GM12878 (cell line): Measurements from ENCODE around the gene CNOT6L. TPM values are rescaled to one million over a fixed set of nuclear protein-coding genes. Genes with fewer than 3 reads are reported as not detected.

Source experiments
- ATAC-seq: fragments of 200-7000 bp; cut with Tn5 transposase; 3 replicates; pipeline ENCODE4 v1.9.1; 2020; ENCODE audit warnings: mild to moderate bottlenecking, moderate library complexity
- BruUV-seq: library from RNA; stranded (reverse); fragments of 400-500 nt; replicated peaks from 2 replicates; lab custom pipeline; 2021; lab: Mats Ljungman, UMichigan
- CTCF ChIA-PET: fragments of 300-600 bp; sonication (Branson Sonifier 250); formaldehyde crosslinking; extraction: SDS; loops from one replicate; lab custom pipeline; 2021; ENCODE audit warnings: inconsistent platforms; lab: Yijun Ruan, JAX
- POLR2A ChIA-PET: fragments of 350-600 bp; formaldehyde crosslinking; extraction: SDS; loops from one replicate; lab custom pipeline; 2021; ENCODE audit warnings: inconsistent platforms; lab: Charles Lee
- RAD21 ChIA-PET: fragments of 300-600 bp; sonication (Branson Sonifier 250); formaldehyde crosslinking; loops from one replicate; lab custom pipeline; 2023; ENCODE audit warnings: antibody characterized with exemption; ENCODE audit not compliant: unreplicated experiment; lab: Charles Lee
- SMC1A ChIA-PET: fragments of 300-600 bp; sonication (Branson Sonifier 250); formaldehyde crosslinking; loops from one replicate; lab custom pipeline; 2023; ENCODE audit not compliant: unreplicated experiment, uncharacterized antibody; lab: Charles Lee
- DNase-seq: peaks from one replicate; pipeline ENCODE4 v3.0.0-alpha.2; 2011; ENCODE audit warnings: low read depth, low spot score
- FAIRE-seq: peaks from 3 replicates; lab custom pipeline; 2011; peaks lifted over from hg19 to GRCh38; lab: Jason Lieb, UNC
- H2AFZ ChIP-seq: 2 replicates; pipeline ENCODE4 v1.6.0; 2011; ENCODE audit warnings: low read depth, low read length, control low read depth; ENCODE audit not compliant: control insufficient read depth
- H3K27ac ChIP-seq: 2 replicates; pipeline ENCODE4 v1.5.1; 2011; ENCODE audit warnings: control low read depth; ENCODE audit not compliant: control insufficient read depth, insufficient read depth
- H3K27me3 ChIP-seq, 2 experiments: replicated peaks in 1 of 2; 2 replicates each; pipeline versions ENCODE4 v1.6.0 to v1.6.1; 2011; ENCODE audit warnings: low read length in 1 of 2; ENCODE audit not compliant: control insufficient read depth in 2 of 2, insufficient read depth in 2 of 2
- H3K36me3 ChIP-seq, 2 experiments: 2 replicates each; pipeline ENCODE4 v1.5.1; 2011; ENCODE audit warnings: low read length in 1 of 2; ENCODE audit not compliant: control insufficient read depth in 2 of 2, insufficient read depth in 2 of 2
- H3K4me1 ChIP-seq: 2 replicates; pipeline ENCODE4 v1.6.1; 2011; ENCODE audit warnings: mild to moderate bottlenecking, low read length, moderate library complexity, mixed read lengths; ENCODE audit not compliant: control insufficient read depth, insufficient read depth
- H3K4me2 ChIP-seq: 2 replicates; pipeline ENCODE4 v1.6.0; 2011; ENCODE audit warnings: control low read depth; ENCODE audit not compliant: control insufficient read depth, insufficient read depth
- H3K4me3 ChIP-seq: fragments of 200-600 bp; sonication (generic); 2 replicates; pipeline ENCODE4 v1.5.1; 2016
- H3K79me2 ChIP-seq: 2 replicates; pipeline ENCODE4 v1.6.0; 2011; ENCODE audit warnings: low read length; ENCODE audit not compliant: control insufficient read depth, insufficient read depth
- H3K9ac ChIP-seq: 2 replicates; pipeline ENCODE4 v1.8.0; 2011; ENCODE audit warnings: low read length, control low read depth, mixed read lengths; ENCODE audit not compliant: control insufficient read depth, insufficient read depth
- H3K9me3 ChIP-seq: replicated peaks from 3 replicates; pipeline ENCODE4 v1.5.1; 2011; ENCODE audit warnings: mild to moderate bottlenecking, low read length; ENCODE audit not compliant: control insufficient read depth, insufficient read depth
- H4K20me1 ChIP-seq: 2 replicates; pipeline ENCODE4 v1.6.0; 2011; ENCODE audit not compliant: control insufficient read depth, insufficient read depth
- CBX3 ChIP-seq: fragments of 200-600 bp; sonication (generic); IDR thresholded peaks from 2 replicates; pipeline ENCODE4 v1.6.1; 2016; ENCODE audit warnings: low read depth, borderline replicate concordance
- CHD2 ChIP-seq: IDR thresholded peaks from 2 replicates; pipeline ENCODE4 v1.6.1; 2011; ENCODE audit warnings: low read depth, low read length, improper control_type of control experiment, borderline replicate concordance
- GABPA ChIP-seq: IDR thresholded peaks from 2 replicates; pipeline ENCODE4 v1.6.1; 2014; ENCODE audit warnings: antibody characterized with exemption, low read depth, mild to moderate bottlenecking, inconsistent platforms
- NR2C1 ChIP-seq: fragments of 450-650 bp; IDR thresholded peaks from 2 replicates; pipeline ENCODE4 v1.6.1; 2017; ENCODE audit warnings: antibody characterized with exemption, mild to moderate bottlenecking, moderate library complexity
- POLR2AphosphoS5 ChIP-seq: IDR thresholded peaks from 2 replicates; pipeline ENCODE4 v1.6.1; 2011; ENCODE audit warnings: mild to moderate bottlenecking, low read length, inconsistent platforms
- RELA ChIP-seq: fragments of 450-650 bp; IDR thresholded peaks from 2 replicates; pipeline ENCODE4 v1.8.0; 2014; ENCODE audit warnings: borderline replicate concordance; ENCODE audit not compliant: partially characterized antibody
- RUNX3 ChIP-seq: IDR thresholded peaks from 2 replicates; pipeline ENCODE4 v1.6.1; 2012; ENCODE audit warnings: low read length, inconsistent platforms
- SMAD5 ChIP-seq: IDR thresholded peaks from 2 replicates; pipeline ENCODE4 v1.6.1; 2016; ENCODE audit warnings: antibody characterized with exemption, low read depth
- SMARCA5 ChIP-seq: fragments of 450-650 bp; IDR thresholded peaks from 2 replicates; pipeline ENCODE4 v1.6.1; 2017; ENCODE audit warnings: mild to moderate bottlenecking
- SMC3 ChIP-seq: IDR thresholded peaks from 2 replicates; pipeline ENCODE4 v1.6.1; 2011; ENCODE audit warnings: low read length, improper control_type of control experiment, borderline replicate concordance
- STAT3 ChIP-seq: IDR thresholded peaks from 2 replicates; pipeline ENCODE4 v1.6.1; 2011; ENCODE audit warnings: low read depth, low read length, improper control_type of control experiment
- TARDBP ChIP-seq: IDR thresholded peaks from 2 replicates; pipeline ENCODE4 v1.6.1; 2016; ENCODE audit warnings: borderline replicate concordance
- ZZZ3 ChIP-seq: IDR thresholded peaks from 2 replicates; pipeline ENCODE4 v1.6.1; 2011; ENCODE audit warnings: low read depth; ENCODE audit not compliant: control insufficient read depth, insufficient read length
- WGBS: methylation state at CpG from one replicate; pipeline ENCODE4 v1.1.6; 2016; ENCODE audit warnings: low lambda C conversion rate; ENCODE audit not compliant: insufficient replicate concordance, insufficient coverage; ENCODE audit errors: missing lambda C conversion rate; 5-methylcytosine and 5-hydroxymethylcytosine counted together
- in situ Hi-C: fragments of 300-500 bp; cut with MboI; formaldehyde crosslinking; loops from 9 replicates; pipeline ENCODE4 v1.14.3; 2018; ENCODE audit warnings: mixed read lengths
- intact Hi-C: fragments of 100-400 bp; cut with micrococcal nuclease; formaldehyde crosslinking; loops from one replicate; pipeline ENCODE4 v1.14.2; 2022; ENCODE audit not compliant: unreplicated experiment
- polyA plus RNA-seq, 11 experiments: library from polyadenylated mRNA; depleted of rRNA in 4 of 11; unstranded in 6 of 11; stranded (reverse) in 5 of 11; fragments of >200 nt; fragmentation: Nextera tagmentation in 4 of 11; fragmentation: Illumina TruSeq in 1 of 11; extraction: Ambion mirVana in 4 of 11; extraction: Trizol in 1 of 11; gene quantifications; 1 replicate in 1 of 11; 2 replicates in 10 of 11; pipeline versions ENCODE4 v1.2.1 to v1.2.3, GENCODE V29; 2011 to 2016; ENCODE audit warnings: inconsistent platforms in 2 of 11, missing spikeins in 2 of 11, low read depth in 1 of 11
- total RNA-seq, 4 experiments: library from RNA; depleted of rRNA in 3 of 4; stranded (reverse); fragments of >200 nt in 3 of 4; fragmentation: Illumina TruSeq in 1 of 4; extraction: Trizol in 1 of 4; gene quantifications; 2 replicates each; pipeline versions ENCODE4 v1.2.1 to v1.2.3, GENCODE V29; 2013 to 2021
- TF ChIP-seq, protein P1 (sequence below): fragments of 450-650 bp; IDR thresholded peaks from 2 replicates; pipeline ENCODE4 v1.6.1; 2017; ENCODE audit warnings: mild to moderate bottlenecking, moderate library complexity
- TF ChIP-seq, protein P2 (sequence below): IDR thresholded peaks from 2 replicates; pipeline ENCODE4 v1.6.1; 2012; ENCODE audit warnings: low read depth, low read length, improper control_type of control experiment
- TF ChIP-seq, protein P3 (sequence below): IDR thresholded peaks from 2 replicates; pipeline ENCODE4 v1.6.1; 2011; ENCODE audit warnings: low read depth, low read length, improper control_type of control experiment, borderline replicate concordance
- TF ChIP-seq, protein P4 (sequence below): fragments of 450-650 bp; IDR thresholded peaks from 2 replicates; pipeline ENCODE4 v1.6.1; 2016; ENCODE audit warnings: mild to moderate bottlenecking

The CNOT6L gene
- total and polyA plus RNA-seq, 10 of the 15 experiments (the other 5 are each of a cell fraction or from before 2014, with no cell fraction given): 1.1 to 10.0 (median 3.0) TPM

DNA sequence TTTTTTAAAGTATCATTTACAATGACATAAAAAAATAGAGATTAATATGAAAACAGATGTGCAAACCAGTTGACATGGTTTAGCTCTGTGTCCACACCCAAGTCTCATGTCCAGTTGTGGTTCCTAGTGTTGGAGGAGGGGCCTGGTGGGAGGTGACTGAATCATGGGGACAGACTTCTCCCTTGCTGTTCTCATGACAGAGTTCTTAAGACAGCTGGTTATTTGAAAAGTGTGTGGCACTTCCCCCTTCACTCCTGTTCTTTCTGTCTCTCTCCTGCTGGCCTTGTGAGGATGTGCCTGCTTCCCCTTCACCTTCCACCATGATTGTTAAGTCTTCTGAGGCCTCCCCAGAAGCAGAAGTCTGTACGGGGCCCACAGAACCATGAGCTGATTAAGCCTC, 23.8 kb downstream of the CNOT6L start:
- no peak overlapping the region for H3K4me2 ChIP-seq
- no peaks in the 10 kb centered on the region for H3K27me3 ChIP-seq
- intact Hi-C loops (no loop called here), in situ Hi-C loops (no loop called here)
- CTCF ChIA-PET: no interaction called here
- peaks cover 2% of the 10 kb centered on the region for H3K79me2 ChIP-seq
- H3K4me3 ChIP-seq: no peak overlapping the region
- POLR2A ChIA-PET: no interaction called here
- H3K4me1 ChIP-seq: peaks cover 5% of the 10 kb centered on the region; the same call in 1 of the 2 replicates
- no peak overlapping the region for H3K9ac ChIP-seq
- H3K36me3 ChIP-seq: no peaks in the 10 kb centered on the region
- SMC1A ChIA-PET: no interaction called here
- peaks cover 3% of the 10 kb centered on the region; the same call in 2 of the 3 replicates for H3K9me3 ChIP-seq
- BruUV-seq: no TSS peak
- DNase-seq (no peak), FAIRE-seq (no peak), ATAC-seq (no peak)
- TF ChIP-seq RUNX3 (no peak), ZZZ3 (no peak), CBX3 (no peak), SMARCA5 (no peak), RELA (no peak), GABPA (no peak), POLR2AphosphoS5 (no peak), SMAD5 (no peak), NR2C1 (no peak), STAT3 (no peak), TARDBP (no peak), CHD2 (no peak), SMC3 (no peak)
- TF ChIP-seq, protein P1, sequence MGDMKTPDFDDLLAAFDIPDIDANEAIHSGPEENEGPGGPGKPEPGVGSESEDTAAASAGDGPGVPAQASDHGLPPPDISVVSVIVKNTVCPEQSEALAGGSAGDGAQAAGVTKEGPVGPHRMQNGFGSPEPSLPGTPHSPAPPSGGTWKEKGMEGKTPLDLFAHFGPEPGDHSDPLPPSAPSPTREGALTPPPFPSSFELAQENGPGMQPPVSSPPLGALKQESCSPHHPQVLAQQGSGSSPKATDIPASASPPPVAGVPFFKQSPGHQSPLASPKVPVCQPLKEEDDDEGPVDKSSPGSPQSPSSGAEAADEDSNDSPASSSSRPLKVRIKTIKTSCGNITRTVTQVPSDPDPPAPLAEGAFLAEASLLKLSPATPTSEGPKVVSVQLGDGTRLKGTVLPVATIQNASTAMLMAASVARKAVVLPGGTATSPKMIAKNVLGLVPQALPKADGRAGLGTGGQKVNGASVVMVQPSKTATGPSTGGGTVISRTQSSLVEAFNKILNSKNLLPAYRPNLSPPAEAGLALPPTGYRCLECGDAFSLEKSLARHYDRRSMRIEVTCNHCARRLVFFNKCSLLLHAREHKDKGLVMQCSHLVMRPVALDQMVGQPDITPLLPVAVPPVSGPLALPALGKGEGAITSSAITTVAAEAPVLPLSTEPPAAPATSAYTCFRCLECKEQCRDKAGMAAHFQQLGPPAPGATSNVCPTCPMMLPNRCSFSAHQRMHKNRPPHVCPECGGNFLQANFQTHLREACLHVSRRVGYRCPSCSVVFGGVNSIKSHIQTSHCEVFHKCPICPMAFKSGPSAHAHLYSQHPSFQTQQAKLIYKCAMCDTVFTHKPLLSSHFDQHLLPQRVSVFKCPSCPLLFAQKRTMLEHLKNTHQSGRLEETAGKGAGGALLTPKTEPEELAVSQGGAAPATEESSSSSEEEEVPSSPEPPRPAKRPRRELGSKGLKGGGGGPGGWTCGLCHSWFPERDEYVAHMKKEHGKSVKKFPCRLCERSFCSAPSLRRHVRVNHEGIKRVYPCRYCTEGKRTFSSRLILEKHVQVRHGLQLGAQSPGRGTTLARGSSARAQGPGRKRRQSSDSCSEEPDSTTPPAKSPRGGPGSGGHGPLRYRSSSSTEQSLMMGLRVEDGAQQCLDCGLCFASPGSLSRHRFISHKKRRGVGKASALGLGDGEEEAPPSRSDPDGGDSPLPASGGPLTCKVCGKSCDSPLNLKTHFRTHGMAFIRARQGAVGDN: no peak
- TF ChIP-seq, protein P2, sequence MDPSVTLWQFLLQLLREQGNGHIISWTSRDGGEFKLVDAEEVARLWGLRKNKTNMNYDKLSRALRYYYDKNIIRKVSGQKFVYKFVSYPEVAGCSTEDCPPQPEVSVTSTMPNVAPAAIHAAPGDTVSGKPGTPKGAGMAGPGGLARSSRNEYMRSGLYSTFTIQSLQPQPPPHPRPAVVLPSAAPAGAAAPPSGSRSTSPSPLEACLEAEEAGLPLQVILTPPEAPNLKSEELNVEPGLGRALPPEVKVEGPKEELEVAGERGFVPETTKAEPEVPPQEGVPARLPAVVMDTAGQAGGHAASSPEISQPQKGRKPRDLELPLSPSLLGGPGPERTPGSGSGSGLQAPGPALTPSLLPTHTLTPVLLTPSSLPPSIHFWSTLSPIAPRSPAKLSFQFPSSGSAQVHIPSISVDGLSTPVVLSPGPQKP: no peak
- TF ChIP-seq, protein P3, sequence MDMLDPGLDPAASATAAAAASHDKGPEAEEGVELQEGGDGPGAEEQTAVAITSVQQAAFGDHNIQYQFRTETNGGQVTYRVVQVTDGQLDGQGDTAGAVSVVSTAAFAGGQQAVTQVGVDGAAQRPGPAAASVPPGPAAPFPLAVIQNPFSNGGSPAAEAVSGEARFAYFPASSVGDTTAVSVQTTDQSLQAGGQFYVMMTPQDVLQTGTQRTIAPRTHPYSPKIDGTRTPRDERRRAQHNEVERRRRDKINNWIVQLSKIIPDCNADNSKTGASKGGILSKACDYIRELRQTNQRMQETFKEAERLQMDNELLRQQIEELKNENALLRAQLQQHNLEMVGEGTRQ: no peak
- TF ChIP-seq, protein P4, sequence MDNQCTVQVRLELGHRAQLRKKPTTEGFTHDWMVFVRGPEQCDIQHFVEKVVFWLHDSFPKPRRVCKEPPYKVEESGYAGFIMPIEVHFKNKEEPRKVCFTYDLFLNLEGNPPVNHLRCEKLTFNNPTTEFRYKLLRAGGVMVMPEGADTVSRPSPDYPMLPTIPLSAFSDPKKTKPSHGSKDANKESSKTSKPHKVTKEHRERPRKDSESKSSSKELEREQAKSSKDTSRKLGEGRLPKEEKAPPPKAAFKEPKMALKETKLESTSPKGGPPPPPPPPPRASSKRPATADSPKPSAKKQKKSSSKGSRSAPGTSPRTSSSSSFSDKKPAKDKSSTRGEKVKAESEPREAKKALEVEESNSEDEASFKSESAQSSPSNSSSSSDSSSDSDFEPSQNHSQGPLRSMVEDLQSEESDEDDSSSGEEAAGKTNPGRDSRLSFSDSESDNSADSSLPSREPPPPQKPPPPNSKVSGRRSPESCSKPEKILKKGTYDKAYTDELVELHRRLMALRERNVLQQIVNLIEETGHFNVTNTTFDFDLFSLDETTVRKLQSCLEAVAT: no peak
- no peaks in the 10 kb centered on the region for H4K20me1 ChIP-seq
- WGBS: 93% methylated on average over 1 of the region's 1 CpG
- RAD21 ChIA-PET: no interaction called here
- no peak overlapping the region for H2AFZ ChIP-seq
- H3K27ac ChIP-seq: no peak overlapping the region
